HG02763 (cell line): ENCODE data around the gene HACD4.
"Not testable (repeated sequence)": the region's sequence is repeated elsewhere in the genome, so short reads cannot be mapped to it uniquely, and the experiment has no call there.

Experiments used
- ATAC-seq: cut with Tn5 transposase; IDR thresholded peaks from one replicate; pipeline ENCODE4 v1.9.1; 2021; ENCODE audit warnings: mild to moderate bottlenecking, moderate library complexity; ENCODE audit not compliant: unreplicated experiment

Gene HACD4

GRCh38 chr9:20973246-20973947, 58.0 kb downstream of the HACD4 start:
- ATAC-seq = not testable (repeated sequence)

- no peak for ATAC-seq
Measured at GRCh38 chr9:20972684-20973083, 58.8 kb downstream of the HACD4 start.

- no peak for ATAC-seq
Measured at GRCh38 chr9:20962536-20963225, 68.8 kb downstream of the HACD4 start.

- no peak for ATAC-seq
Measured at GRCh38 chr9:20950707-20951106, 80.7 kb downstream of the HACD4 start.
